ENCODE measurements around the gene CFAP161. TPM values are rescaled to one million over a fixed set of nuclear protein-coding genes. Genes with fewer than 3 reads are reported as not detected.
A peak's percentile ranks its signal among the peaks of the same experiment; 100 is the strongest.

CFAP161 gene
- total RNA-seq, 1 donor from 2014 or later, result not detected

DNA sequence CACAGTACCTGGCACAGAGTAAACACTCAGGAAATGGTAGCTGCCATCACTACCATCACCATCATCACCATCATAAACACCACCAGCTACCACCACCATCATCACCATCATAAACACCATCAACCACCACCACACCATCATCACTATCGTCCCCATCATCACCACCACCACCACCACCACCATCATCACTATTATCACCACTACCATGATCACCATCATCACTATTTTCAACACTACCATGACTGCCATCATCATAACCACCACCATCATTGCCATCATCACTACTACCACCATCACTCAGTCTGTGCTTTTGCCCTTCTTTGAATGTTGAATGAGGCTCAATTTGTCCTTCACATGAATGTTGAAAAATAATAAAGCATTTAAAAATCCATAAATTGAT is 41.4 kb downstream of the CFAP161 start:
- ATAC-seq (no peak), DNase-seq (ENCODE audit: low spot score) (no peak)
- intact Hi-C loops (cut with DNase I), result no loop called here

DNA sequence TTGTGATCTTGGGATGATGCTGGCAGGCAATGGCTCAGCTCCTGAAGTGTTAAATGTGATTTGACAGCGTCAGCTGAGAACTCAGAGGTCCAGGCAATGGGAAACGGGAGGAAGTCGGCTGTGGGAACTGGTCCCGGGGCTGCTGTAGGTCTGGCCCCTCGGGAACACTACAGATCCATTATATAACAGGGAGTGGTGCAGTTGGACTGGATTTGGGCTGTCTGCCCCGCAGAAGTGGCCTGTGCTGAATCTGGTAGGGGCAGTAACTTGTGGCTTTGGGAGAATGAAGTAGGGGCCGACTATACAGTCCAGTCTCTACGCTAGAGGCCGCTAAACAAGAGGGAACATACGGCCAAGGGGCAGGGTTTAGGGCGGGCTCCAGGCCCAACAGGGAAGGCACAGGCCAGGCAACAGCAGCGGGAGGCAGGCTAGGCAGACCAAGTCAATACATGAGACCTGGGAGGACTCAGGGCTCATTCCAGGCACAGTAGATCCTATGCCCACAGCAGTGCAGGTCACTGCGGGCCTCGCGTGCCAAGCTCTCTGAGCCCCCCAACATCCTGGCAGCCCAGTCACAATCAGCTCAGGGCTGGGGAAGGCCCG is 42.3 kb downstream of the CFAP161 start:
- intact Hi-C loops (cut with DNase I), result no loop called here
- DNase-seq (ENCODE audit: low spot score), result peak; percentile 68
- ATAC-seq, result peak; percentile 89

DNA sequence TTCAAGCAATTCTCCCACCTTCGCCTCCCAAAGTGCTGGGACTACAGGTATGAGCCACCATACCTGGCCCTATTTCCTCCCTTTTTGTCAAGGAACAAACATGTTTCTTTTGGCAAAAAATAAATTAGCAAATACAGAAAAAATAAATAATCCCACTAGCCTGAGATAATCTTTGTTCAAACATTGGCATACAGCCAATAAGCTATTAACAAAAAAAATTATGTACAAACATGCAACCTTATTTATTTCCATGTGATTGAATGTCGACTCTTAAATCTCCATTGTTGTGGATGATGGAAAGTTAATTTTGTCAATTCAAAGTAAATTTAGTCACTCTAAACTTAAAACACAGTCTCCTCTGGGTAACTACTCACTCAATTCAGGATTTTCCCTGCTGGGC is 44.3 kb downstream of the CFAP161 start:
- ATAC-seq (no peak), DNase-seq (ENCODE audit: low spot score) (no peak)
- intact Hi-C loops (cut with DNase I), result no loop called here

DNA sequence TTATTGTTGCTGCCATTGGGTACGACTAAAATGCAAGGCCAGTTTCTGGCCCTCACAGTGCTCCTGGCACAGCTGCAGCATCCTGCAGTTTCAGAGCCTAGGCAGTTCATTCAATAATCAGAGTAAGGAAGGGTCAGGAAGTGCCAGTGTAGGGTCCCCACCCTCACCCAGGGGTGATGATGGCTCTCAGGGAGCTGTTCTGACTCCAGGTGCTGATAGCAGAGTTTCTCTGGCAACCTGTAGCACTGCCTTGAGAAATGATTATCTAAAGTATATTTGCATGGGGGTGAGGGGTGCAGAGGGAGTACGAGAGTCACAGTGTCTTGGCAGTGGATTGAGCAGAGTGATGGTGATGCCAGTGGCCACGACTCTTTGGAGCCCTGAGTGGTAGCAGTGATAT is 47.1 kb downstream of the CFAP161 start:
- intact Hi-C loops (cut with DNase I), result no loop called here
- DNase-seq (ENCODE audit: low spot score) (no peak), ATAC-seq (no peak)

DNA sequence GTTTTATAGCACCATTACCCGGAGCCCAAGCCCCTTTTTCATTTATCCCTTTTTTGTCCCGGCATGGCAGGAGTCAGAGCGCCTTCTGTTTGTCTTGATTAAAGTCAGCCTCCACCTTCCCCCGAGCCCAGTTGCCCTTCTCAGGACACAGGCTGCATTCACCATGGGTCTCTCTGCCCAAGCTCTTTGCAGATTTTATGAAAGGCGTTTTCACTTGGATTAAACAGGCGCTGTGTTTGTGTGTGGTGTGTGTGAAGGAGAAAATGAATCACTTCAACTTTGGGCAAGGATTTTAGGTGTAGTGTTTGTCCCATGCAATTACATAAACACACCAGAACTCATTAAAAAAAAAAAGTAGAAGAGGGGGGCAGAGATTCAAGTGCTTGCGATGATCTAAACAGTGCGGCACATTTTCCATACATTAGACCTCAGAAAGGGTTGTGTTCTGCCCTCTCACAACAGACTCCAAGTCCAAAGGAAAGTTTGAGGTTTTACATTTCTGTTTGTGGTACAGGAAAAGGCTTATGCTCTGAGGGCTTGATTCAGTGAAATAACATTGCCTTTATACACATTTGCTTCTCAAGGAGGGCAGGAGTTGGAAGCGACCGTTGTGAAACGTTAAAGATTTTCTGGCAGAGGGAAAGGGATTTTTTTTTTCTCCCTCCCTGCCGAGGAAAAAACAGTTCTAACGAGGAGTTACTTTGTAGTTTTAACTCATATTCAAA is 48.1 kb downstream of the CFAP161 start:
- intact Hi-C loops (cut with DNase I), result no loop called here
- ATAC-seq, result peak; percentile 51

DNA sequence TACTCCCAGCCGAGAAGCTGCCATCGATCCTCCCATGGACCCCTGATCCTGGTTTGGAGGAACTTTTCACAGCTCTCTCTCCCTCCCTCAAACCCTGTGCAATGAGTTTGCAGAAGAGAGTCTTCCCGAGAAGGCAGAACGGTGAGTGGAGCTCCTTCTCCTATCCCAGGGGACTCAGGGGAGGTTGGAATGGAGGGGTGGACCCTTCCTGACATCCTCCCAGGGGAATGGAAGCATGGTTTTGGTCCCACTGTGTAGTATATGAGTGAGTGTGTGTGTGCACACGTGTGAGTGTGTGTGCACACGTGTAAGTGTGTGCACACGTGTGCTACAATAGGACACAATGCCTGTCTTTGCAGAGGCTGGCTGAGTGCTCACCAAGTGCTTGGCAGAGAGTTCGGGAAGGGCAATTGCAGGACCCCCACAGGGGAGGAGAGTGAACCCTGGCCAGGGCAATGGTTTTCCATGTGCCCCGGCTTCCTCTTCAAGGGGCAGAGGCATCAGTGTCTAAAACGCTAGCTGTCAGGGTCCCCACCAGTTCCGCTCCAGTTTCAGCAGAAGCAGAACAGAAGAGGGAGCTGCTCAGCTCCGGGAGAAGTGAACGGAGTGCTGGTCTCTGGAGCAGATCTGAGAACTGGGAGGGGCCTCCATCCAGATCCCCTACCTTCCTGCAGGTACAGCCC is 48.8 kb downstream of the CFAP161 start:
- intact Hi-C loops (cut with DNase I), result no loop called here
- DNase-seq (ENCODE audit: low spot score) (no peak), ATAC-seq (peak; percentile 84)

More for the DNA sequence above, 48.1 kb downstream of the CFAP161 start:
- DNase-seq (ENCODE audit: low spot score), result no peak

DNA sequence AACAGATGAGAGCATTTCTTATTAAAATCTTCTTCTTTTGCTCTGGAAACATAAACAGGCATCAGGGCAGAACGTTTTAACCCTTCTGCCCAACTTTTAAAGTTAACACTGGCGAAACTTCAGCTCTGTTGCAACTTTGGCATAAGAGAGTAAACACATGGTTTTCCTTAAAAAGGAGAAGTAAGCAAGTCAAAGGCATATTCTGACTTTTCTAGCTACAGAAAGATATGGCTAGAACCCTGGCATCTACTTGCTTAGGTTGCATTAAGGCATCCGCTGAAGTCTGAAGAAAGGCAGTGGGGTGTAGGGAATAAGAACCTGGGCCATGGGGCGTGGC is 49.3 kb downstream of the CFAP161 start:
- intact Hi-C loops (cut with DNase I), result no loop called here
- DNase-seq (ENCODE audit: low spot score) (no peak), ATAC-seq (no peak)

DNA sequence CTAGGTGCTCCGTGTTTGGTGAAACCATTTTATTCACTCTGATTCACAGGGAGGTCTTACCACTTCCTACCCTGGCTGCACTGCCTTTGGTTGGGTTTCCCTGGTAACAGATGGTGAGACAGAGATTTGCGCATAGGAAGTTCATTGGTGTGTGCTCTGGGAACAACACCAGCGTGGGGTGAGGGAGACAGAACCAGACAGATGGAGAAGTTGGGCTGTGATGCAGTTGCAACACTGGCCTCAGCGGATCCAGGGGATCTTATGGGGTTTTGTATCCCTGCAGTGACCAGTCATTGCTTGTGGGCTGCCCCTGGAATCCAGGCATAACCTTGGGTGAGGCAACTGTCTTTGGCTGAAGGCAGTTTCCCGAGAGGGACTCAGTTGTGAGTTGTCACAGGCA is 50.1 kb downstream of the CFAP161 start:
- intact Hi-C loops (cut with DNase I), result no loop called here
- DNase-seq (ENCODE audit: low spot score) (no peak), ATAC-seq (peak; percentile 4)

DNA sequence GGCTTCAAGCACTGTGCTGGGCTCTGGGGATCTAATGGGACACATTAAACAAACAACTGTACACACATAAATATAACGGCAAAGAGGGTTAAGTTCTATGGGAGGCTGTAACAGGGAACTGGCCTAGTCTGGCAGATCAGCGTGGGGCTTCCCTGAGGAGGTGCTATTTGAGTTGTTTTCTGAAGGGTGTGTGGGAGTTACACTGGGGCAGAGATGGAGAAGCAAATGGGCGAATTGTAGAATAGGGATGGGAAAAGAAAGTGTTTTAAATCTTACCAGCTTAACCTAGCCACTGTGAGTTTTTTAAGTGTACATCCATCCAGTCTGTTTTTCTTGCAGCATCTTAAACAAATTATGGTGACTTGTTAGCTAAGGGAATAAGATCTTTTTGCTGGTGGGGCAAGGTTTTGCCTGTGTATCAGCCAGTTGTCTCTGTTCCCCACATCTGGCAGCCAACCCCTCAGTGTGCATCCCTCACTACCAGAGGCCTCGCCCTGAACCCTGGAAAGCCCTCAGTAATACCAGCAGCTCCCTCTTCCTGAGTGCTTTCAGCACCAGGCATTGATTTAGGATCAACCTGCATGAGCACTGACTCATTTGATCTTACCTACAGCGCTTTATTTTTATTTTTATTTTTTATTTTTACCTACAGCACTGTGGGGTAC is 51.7 kb downstream of the CFAP161 start:
- DNase-seq (ENCODE audit: low spot score) (no peak), ATAC-seq (no peak)
- intact Hi-C loops (cut with DNase I), result no loop called here

DNA sequence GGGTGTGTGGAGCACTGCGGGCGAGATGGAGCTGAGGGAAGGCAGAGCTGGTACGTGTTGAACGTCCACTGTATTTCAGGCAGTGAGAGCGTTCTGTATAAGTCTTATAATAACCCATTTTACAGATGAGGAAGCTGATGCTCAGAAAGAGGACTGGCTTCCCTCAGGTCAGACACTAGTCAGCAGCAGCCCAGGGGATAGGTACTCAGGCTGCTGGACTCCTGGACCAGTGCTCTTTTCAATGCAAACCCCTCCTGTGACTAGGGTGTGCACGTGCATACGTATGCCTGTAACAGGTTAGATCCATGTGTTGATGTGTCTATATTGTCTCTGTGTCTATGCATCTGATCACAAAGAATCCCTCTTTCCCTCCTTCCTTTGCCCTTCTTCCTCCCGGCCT is 54.3 kb downstream of the CFAP161 start:
- DNase-seq (ENCODE audit: low spot score) (no peak), ATAC-seq (no peak)
- intact Hi-C loops (cut with DNase I), result no loop called here

DNA sequence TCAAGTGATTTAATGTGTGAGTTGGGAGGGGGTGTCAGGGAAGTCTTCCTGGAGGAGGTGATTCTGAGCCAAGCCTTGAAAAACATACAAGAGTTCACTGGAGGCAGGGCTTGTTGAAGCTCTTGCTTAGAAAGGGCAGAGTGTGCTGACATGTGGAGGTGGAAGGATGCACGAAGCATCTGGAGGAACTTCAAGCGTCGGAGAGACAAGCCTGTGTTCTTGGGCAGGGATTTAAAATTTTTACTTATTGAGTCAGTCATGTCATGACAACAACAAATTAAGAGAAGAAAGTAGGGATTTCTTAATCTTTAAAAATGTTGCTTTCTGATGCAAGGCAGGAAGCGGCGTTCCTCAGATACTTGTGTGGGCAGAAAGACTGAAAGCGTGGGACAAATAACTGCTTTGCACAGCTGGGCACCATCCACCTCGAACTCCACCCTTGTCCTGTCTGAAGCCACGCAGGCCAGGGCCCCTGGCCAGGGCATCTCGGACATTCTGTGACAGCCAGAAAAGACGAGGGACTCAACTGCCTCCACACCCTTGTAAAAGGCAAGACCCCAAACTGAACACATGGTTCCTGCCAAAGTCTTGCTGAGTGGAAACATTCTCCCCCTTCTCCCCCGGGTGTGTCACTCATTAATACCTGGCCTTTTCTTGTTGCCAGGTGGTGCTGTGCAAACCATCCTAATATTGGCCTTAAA is 55.7 kb downstream of the CFAP161 start:
- ATAC-seq, result peak; percentile 83
- intact Hi-C loops (cut with DNase I), result no loop called here
- no peak for DNase-seq (ENCODE audit: low spot score)

DNA sequence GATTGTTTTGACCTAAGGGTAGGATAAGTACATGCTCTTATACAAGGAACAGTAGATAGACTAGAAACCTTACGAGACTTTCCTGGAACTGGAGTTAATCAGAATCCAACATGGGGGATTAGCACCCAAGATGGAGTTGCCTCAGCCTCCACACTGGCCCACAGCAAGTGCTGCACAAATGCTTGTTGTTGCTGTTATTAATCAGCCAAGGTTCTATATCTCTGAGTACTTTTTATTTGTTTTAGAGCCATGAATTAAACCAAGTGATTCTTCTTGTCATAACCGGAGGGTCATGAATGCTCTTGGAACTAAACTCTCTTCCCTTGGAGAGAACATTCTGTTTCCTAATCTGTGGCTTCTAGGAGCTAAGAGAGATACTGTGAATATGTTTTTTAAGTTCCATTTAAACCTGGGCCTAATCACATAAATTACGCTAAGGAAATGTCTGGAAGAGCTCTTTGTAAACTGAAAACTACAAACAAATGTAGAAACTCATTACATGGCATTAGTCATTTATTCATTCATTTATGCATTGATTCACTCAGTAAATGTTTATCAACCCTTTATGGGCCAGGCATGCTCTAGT is 56.9 kb downstream of the CFAP161 start:
- ATAC-seq (peak; percentile 18), DNase-seq (ENCODE audit: low spot score) (no peak)
- intact Hi-C loops (cut with DNase I), result no loop called here

DNA sequence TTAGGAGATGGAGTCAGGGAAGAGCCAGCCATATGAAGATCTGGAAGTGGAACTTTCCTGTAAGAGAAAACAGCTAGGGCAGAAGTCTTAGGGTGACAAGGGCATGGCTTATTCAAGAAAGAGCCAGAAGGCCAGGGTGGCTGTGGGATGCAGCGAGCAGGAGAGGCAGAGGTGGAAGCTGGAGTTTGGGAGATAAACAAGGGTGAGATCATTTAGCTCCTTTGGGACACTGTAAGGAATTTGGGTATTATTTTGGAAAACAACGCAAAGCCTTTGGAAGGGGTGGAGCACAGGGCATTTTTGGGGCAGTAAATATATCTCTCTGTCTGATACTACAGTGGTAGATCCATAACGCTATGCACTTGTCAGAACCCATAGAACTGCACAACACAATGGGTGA is 57.6 kb downstream of the CFAP161 start:
- DNase-seq (ENCODE audit: low spot score) (no peak), ATAC-seq (no peak)
- intact Hi-C loops (cut with DNase I), result no loop called here

DNA sequence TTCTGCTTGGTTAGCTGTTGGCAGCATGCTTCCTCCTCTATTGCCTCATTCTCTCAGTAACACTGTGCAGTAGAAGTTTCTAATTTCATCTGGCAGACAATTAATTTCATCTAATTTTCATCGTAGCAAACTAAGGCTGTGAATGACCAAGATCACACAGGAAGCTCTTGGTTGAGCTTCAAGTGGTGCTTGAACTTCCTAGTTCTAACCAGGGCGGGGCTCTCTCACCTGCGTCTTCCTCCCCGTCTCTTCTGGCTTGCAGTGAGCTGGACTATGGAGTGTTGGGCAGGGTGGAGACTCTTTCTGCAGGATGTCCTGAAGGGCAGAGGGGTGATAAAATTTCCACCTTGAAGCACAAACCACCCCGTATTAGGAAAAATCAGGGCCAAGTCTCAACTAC is 60.7 kb downstream of the CFAP161 start:
- no peak for ATAC-seq
- intact Hi-C loops (cut with DNase I), result no loop called here
- DNase-seq (ENCODE audit: low spot score), result no peak

DNA sequence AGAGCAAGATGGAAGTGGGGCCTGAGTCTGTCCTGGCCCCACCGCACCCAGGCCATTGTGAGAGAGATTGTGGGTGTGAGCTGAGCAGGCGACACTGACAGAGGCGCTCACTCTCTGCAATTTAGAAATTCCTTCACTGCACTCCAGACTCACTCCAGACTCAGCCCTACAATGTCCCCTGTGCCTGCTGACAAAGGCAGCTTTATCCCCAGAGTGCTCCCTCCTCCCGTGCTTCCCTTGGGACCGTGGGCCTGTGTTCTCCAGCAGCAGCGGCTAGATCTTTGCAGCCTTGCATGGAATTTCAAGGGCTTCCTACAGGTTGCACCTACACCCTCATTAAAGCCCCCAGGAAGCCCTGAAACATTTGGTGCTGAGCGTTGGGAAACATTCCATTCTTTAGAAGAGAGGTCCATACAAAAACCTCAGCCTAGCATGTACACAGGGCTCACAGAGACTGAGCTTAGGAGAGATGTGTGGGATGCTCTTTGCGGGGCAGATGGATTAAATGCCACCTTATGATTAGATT is 61.3 kb downstream of the CFAP161 start:
- ATAC-seq (peak; percentile 64), DNase-seq (ENCODE audit: low spot score) (no peak)
- intact Hi-C loops (cut with DNase I), result no loop called here

DNA sequence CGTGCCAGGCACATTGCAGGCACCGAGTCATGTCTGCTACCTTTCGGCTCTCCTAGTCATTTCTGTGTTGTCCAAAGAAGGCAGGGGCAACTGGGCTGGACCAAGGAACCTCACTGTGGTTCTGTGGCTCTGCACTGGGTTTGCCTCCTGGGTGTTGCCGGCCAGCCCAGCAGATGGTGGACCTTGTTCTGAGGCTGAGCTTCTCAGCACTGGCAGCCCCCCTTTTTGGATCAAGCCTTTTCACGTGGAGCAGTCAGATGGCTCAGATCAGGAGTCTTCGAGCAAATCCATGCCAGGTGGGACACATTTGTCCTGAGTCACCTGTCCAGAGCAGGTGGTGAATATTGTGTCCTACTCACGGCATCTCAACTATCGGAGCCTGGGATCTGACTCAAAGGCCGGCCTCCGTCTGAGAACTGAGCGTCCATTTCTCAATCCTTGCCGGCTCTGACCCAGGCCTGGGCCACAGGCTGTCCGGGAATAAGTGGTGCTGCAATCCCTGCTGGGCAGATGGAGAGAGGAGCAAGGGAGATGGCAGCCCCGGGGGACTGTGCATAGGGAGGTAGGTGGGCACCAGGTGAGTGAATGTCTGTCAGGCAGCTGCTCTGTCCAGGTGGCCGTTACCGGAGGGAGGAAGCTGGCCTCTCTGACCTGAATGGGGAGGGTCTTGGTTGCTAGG is 62.6 kb downstream of the CFAP161 start, which contains the start of gene IL16:
Gene IL16, plus strand, starts transcription at position 304 of the 679 bp plus-strand sequence. CDS start 28,521 bp downstream, outside the sequence.
- intact Hi-C loops (cut with DNase I), result no loop called here
- no peak for DNase-seq (ENCODE audit: low spot score)
- ATAC-seq, result no peak

DNA sequence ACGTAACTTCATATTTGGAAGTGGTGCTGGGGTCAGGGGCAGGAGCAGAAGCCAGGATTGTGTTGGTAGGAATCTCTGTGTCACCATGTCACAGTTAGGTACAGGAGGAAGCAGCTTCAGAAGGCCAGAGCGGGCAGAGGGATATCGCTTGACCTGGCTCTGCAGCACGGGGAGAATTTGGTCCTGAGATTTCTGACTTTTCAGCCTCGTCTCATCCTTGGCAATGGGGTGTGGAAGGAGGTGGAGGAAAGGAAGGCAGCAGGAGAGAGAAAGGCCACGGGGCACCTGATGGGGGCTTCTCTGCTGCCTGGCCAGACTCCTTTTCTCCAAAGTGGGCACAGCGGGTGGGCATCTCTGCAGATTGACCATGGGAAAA is 63.2 kb downstream of the CFAP161 start:
- ATAC-seq, result no peak
- intact Hi-C loops (cut with DNase I), result no loop called here

DNA sequence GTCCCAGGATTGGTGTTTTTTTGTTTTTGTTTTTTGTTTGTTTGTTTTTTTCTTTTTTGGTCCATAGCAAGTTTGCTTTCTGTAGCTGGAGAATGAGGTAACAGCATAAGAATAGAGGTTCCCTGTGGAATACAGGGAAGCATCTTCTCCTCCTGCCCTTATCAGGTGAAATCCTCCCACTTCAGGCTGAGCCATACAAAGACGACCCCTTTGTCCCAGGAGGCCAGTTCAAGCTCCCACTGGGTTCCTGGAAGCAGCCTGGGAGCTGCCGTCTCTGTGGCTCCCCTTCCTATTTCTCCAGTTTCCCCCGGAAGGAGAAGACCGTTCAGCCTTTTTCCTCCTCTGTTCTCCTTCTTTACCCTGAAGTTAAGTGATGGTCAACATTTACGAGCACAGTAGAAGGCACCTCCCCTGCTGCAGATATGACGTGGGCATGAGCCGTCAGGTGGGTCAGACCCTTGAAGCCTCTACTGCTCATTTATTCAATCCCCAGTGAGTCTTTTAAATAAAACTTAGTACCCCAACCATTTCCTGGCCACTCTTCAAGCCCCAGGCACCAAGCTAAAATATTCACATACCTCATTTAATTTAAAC is 63.7 kb downstream of the CFAP161 start:
- DNase-seq (ENCODE audit: low spot score) (no peak), ATAC-seq (no peak)
- intact Hi-C loops (cut with DNase I), result no loop called here

More for the DNA sequence above, 63.2 kb downstream of the CFAP161 start:
- DNase-seq (ENCODE audit: low spot score), result no peak
